Measurements from ENCODE around the gene ABHD1.

DNA sequence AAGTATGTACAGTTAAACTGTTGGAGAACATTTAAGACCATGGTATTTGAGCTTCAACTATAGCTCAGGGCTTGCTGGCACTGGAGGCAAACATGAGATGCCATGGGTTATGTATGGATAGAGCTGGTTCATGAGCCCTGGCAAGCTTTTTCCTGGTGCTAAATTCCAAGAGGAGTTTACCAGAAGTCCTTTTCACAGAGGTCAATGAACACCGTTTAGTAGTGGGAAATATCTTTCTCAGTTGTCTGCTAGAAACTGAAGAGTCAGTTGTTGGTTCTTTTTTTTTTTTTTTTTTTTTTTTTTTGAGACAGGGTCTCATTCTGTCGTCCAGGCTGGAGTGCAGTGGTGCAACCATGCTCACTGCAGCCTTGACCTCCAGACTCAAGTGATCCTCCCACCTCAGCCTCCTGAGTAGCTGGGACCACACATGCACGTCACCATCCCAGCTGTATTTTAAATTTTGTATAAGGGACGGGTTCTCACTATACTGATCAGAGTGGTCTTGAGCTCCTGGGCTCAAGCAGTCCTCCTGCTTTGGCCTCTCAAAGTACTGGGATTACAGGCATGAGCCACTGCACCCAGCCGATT is 35.7 kb upstream of the ABHD1 start:
- TF ChIP-seq, protein P1, sequence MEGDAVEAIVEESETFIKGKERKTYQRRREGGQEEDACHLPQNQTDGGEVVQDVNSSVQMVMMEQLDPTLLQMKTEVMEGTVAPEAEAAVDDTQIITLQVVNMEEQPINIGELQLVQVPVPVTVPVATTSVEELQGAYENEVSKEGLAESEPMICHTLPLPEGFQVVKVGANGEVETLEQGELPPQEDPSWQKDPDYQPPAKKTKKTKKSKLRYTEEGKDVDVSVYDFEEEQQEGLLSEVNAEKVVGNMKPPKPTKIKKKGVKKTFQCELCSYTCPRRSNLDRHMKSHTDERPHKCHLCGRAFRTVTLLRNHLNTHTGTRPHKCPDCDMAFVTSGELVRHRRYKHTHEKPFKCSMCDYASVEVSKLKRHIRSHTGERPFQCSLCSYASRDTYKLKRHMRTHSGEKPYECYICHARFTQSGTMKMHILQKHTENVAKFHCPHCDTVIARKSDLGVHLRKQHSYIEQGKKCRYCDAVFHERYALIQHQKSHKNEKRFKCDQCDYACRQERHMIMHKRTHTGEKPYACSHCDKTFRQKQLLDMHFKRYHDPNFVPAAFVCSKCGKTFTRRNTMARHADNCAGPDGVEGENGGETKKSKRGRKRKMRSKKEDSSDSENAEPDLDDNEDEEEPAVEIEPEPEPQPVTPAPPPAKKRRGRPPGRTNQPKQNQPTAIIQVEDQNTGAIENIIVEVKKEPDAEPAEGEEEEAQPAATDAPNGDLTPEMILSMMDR (IDR thresholded peaks at IDR 0.05) = no peak
- no peak for TF ChIP-seq ZFX (IDR thresholded peaks at IDR 0.05; ENCODE audit: borderline replicate concordance)

Measured in 22Rv1 (cell line).